ENCODE data around the gene LRRC3B.

GRCh38 chr3:26638113-26638512, 15.5 kb downstream of the LRRC3B start:
- no peak for TF ChIP-seq CTCF (IDR thresholded peaks at IDR 0.05; ENCODE audit: low read depth, low read length, missing input control)
- no peak for TF ChIP-seq TAF1 (conservative IDR thresholded peaks at IDR 0.05)
- TF ChIP-seq MAX (IDR thresholded peaks at IDR 0.05), result no peak
- TF ChIP-seq YY1 (IDR thresholded peaks at IDR 0.05), result no peak
- no peak for TF ChIP-seq REST (IDR thresholded peaks at IDR 0.05)
- TF ChIP-seq RAD21 (IDR thresholded peaks at IDR 0.05), result no peak
- TF ChIP-seq JUND (IDR thresholded peaks at IDR 0.05), result no peak
